Measurements from ENCODE around the gene ANK2.

The ANK2 gene

GRCh38 chr4:113049421-113050370, at the start of gene ANK2:
Gene ANK2 (plus strand): TSS chr4:113049653. CDS start chr4:113049729, 76 bp downstream.
- no peak for DNase-seq (ENCODE audit: low read depth)

- DNase-seq (ENCODE audit: low read depth), result no peak
These were observed 45.6 kb upstream of the ANK2 start for GRCh38 chr4:113003841-113004240.

GRCh38 chr4:113004655-113005054, 44.8 kb upstream of the ANK2 start:
- no peak for DNase-seq (ENCODE audit: low read depth)

- no peak for DNase-seq (ENCODE audit: low read depth)
These were observed 42.8 kb upstream of the ANK2 start for GRCh38 chr4:113006632-113007031.

- DNase-seq (ENCODE audit: low read depth), result no peak
These were observed 42.3 kb upstream of the ANK2 start for GRCh38 chr4:113007151-113007550.

DNA sequence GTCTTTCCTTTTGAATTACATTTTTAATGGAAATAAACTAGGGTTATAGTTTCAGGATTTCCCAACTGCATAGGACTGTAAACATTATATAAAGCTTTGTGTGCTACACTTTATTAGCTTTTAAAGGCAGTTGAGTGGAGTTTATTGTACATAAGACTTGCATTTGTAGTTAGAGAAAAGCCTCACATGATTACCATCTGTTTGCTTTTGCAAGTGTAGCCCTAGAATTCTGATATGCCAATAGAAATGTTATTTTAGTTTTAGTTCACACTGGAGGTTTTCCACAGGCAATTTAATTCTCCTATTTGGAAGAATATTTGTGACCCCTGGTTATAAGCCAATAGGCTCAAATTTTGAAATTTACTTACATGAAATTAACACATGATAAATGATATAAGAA, 41.3 kb upstream of the ANK2 start:
- no peak for DNase-seq (ENCODE audit: low read depth)

GRCh38 chr4:113008716-113009115, 40.7 kb upstream of the ANK2 start:
- DNase-seq (ENCODE audit: low read depth), result no peak

DNA sequence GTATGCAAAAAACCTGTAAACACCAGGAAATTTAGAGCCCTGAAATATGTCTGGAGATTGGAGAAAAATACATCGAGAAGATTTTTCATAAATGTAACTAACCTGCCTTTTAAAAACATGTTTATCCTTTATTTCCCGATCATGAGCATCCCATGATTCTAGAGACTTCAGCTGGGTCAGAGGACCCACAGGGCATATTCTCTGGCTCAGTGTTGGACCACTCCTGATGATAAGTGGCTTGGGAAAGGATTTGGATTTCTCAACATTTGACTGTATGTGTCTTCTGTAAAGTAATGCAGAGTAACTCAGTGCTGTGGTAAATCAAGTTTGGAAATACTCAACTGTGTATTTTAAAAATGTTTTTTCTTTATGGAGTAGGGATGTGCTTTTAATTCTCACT, 40.0 kb upstream of the ANK2 start:
- DNase-seq (ENCODE audit: low read depth), result no peak

DNA sequence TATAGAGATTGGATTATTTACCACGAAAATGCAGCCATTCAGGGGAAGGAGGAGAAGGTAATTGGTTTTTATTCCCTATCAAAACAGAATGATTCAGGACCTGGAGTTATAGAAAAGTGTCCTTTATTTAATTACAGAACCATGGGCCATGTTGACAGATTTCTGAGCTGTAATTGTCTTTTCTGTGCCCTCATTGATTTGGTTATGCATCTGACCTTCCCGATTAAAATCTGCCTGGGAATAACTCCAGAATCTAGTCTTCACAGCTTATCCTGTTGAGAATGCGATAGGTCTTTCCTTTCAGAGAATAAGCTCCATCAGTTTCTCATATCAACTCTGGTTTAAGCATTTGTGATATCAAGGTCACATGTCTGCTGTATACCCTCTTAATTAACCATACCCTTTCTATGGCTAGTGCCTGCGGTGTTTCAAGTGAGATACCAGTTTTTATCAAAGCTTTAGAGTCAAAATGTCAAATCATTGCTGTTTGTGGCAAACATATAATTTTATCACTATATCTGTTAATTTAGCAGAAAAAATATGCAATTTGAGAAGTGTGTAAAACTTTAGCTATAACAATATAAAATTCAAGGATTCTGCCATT, 37.2 kb upstream of the ANK2 start:
- no peak for DNase-seq (ENCODE audit: low read depth)

- no peak for DNase-seq (ENCODE audit: low read depth)
These were observed 36.7 kb upstream of the ANK2 start for GRCh38 chr4:113012786-113013185.

GRCh38 chr4:113013751-113014150, 35.7 kb upstream of the ANK2 start:
- no peak for DNase-seq (ENCODE audit: low read depth)

- DNase-seq (ENCODE audit: low read depth), result no peak
These were observed 33.1 kb upstream of the ANK2 start for GRCh38 chr4:113016377-113016776.

GRCh38 chr4:113020966-113021365, 28.5 kb upstream of the ANK2 start:
- no peak for DNase-seq (ENCODE audit: low read depth)

GRCh38 chr4:113024388-113024787, 25.1 kb upstream of the ANK2 start:
- DNase-seq (ENCODE audit: low read depth), result no peak

- DNase-seq (ENCODE audit: low read depth), result no peak
These were observed 24.0 kb upstream of the ANK2 start for GRCh38 chr4:113025416-113025815.

- no peak for DNase-seq (ENCODE audit: low read depth)
These were observed 22.9 kb upstream of the ANK2 start for GRCh38 chr4:113026556-113026955.

- DNase-seq (ENCODE audit: low read depth), result no peak
These were observed 21.4 kb upstream of the ANK2 start for GRCh38 chr4:113028074-113028473.

DNA sequence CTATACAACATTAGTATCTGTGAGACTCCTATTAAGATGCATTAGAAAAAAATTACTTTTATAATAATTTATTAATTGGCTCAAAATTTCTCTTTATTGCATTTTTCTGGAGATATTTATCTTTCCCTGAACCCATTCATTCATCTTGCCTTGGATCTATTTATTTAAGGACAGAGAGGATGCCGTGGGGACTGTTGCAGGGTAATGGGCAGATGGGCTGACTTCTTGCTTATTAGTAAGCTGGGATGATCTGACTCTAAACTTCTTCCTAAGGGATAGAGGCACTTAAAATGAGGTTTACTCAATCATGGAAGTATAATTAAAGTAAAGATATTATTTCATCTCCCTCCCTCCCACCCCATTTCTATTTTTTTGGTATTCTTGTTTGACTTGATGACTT, 18.2 kb upstream of the ANK2 start:
- DNase-seq (ENCODE audit: low read depth), result no peak

DNA sequence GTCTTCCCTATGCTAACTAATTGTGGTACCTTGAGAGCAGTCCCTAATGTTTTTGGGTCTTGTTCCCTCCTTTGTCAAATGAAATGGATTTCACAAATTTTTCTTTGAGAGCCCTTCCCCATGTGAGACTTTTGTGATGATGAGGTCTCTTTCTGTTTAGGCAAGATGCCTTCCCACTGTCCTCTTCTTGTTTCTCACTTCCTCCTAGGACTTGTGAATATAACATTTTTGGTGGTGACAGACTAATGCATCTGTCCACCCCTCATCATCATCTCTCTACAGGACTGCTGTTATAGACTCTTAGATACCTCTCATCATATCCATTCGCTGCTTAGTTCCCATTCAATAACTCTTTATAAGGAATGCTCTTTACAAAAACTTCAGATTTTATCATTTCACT, 8.7 kb upstream of the ANK2 start:
- DNase-seq (ENCODE audit: low read depth), result no peak

DNA sequence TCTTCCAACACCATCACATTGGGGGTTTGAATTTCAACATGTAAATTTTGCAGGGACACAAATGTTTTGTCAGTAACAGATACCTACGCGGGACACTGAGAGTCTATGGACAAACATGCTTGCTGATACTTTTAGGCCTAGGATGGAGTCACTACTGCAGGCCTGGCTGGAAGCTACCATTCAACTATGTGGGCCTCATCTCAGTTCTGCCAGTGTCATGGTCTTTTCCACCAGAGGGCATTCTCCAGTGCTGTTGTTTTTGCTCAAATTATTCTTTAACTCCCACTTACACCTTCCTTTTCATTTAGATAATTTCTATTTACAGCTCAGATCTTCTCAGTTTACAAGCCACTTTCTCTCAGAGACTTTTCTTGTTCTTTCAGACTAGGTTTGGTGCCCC, 7.0 kb upstream of the ANK2 start:
- DNase-seq (ENCODE audit: low read depth), result no peak

- DNase-seq (ENCODE audit: low read depth), result no peak
These were observed 5.9 kb upstream of the ANK2 start for GRCh38 chr4:113043591-113043990.

- DNase-seq (ENCODE audit: low read depth), result no peak
These were observed 910 bp downstream of the ANK2 start for GRCh38 chr4:113050371-113050755.

GRCh38 chr4:113050837-113051236, 1.4 kb downstream of the ANK2 start:
- DNase-seq (ENCODE audit: low read depth), result no peak

DNA sequence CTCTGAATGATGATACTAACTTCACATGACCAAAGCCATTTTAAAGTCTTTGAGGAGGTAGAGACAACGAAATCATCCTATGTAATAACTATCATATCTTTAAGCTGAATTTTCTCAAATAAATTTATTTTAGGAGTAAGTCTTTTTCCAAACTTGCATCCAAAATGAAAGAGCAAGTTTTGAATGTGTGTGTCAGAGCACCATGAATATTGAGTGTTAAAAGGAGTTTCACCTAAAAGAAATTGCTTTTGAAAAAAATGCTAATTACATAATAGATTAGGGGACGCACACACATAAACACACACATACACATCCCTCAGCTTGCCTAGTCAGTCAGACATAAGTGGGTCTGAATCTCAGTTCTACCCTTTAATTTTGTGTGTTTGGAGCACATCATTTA, 1.9 kb downstream of the ANK2 start:
- DNase-seq (ENCODE audit: low read depth), result no peak
